GM23248 (cell line): ENCODE measurements around the gene CCDC78. TPM values are rescaled to one million over a fixed set of nuclear protein-coding genes. Genes with fewer than 3 reads are reported as not detected.

Experiments used
- DNase-seq: peaks from one replicate; pipeline ENCODE4 v3.0.0-alpha.2; 2015
- H2AFZ ChIP-seq: fragments of 200-600 bp; sonication (generic); 2 replicates; pipeline ENCODE4 v1.6.1; 2016; ENCODE audit warnings: antibody characterized with exemption
- H3F3A ChIP-seq: fragments of 200-600 bp; sonication (generic); 2 replicates; pipeline ENCODE4 v1.6.1; 2016; ENCODE audit warnings: mild to moderate bottlenecking, antibody characterized with exemption, mixed run types; ENCODE audit not compliant: insufficient read depth
- H3K27ac ChIP-seq: fragments of 200-600 bp; sonication (generic); 2 replicates; pipeline ENCODE4 v1.5.1; 2016; ENCODE audit warnings: mild to moderate bottlenecking
- H3K27me3 ChIP-seq: fragments of 200-600 bp; sonication (generic); replicated peaks from 2 replicates; pipeline ENCODE4 v1.6.1; 2016; ENCODE audit warnings: mild to moderate bottlenecking; ENCODE audit not compliant: insufficient read depth
- H3K36me3 ChIP-seq: fragments of 200-600 bp; sonication (generic); 2 replicates; pipeline ENCODE4 v1.6.1; 2016; ENCODE audit warnings: low read depth, mild to moderate bottlenecking
- H3K4me1 ChIP-seq: fragments of 200-600 bp; sonication (generic); 2 replicates; pipeline ENCODE4 v1.6.1; 2016; ENCODE audit warnings: mild to moderate bottlenecking; ENCODE audit not compliant: insufficient read depth
- H3K4me2 ChIP-seq: fragments of 200-600 bp; sonication (generic); one replicate; pipeline ENCODE4 v1.6.1; 2016; ENCODE audit warnings: mild to moderate bottlenecking; ENCODE audit not compliant: unreplicated experiment
- H3K4me3 ChIP-seq: fragments of 200-600 bp; sonication (generic); 2 replicates; pipeline ENCODE4 v1.5.1; 2016; ENCODE audit warnings: mild to moderate bottlenecking
- H3K79me2 ChIP-seq: fragments of 200-600 bp; sonication (generic); 2 replicates; pipeline ENCODE4 v1.6.1; 2016; ENCODE audit warnings: mild to moderate bottlenecking; ENCODE audit not compliant: insufficient read depth
- H3K9ac ChIP-seq: fragments of 200-600 bp; sonication (generic); 2 replicates; pipeline ENCODE4 v1.6.1; 2016; ENCODE audit warnings: mild to moderate bottlenecking
- H3K9me2 ChIP-seq: fragments of 200-600 bp; sonication (generic); 2 replicates; pipeline ENCODE4 v1.6.1; 2016; ENCODE audit warnings: mixed run types, mild to moderate bottlenecking, moderate library complexity; ENCODE audit not compliant: insufficient read depth
- H3K9me3 ChIP-seq: fragments of 200-600 bp; sonication (generic); one replicate; pipeline ENCODE4 v1.6.1; 2017; ENCODE audit warnings: low read depth
- H4K20me1 ChIP-seq: fragments of 200-600 bp; sonication (generic); 2 replicates; pipeline ENCODE4 v1.6.0; 2016; ENCODE audit not compliant: insufficient read depth
- EZH2 ChIP-seq: fragments of 200-600 bp; sonication (generic); IDR thresholded peaks from 2 replicates; pipeline ENCODE4 v1.6.1; 2018; ENCODE audit warnings: antibody characterized with exemption, mild to moderate bottlenecking; ENCODE audit not compliant: insufficient read depth, poor library complexity, severe bottlenecking
- EZH2phosphoT487 ChIP-seq: fragments of 200-600 bp; sonication (generic); IDR thresholded peaks from 2 replicates; pipeline ENCODE4 v1.6.1; 2018; ENCODE audit warnings: antibody characterized with exemption, moderate library complexity, mild to moderate bottlenecking, low read depth; ENCODE audit not compliant: insufficient read depth
- WGBS, 2 experiments: methylation state at CpG; one replicate each; pipeline ENCODE4 v1.1.6; 2015 to 2017; ENCODE audit warnings: low lambda C conversion rate in 2 of 2, low coverage in 1 of 2; ENCODE audit errors: missing lambda C conversion rate in 2 of 2; 5-methylcytosine and 5-hydroxymethylcytosine counted together
- in situ Hi-C: fragments of 300-500 bp; cut with MboI; formaldehyde crosslinking; loops from 2 replicates; pipeline ENCODE4 v1.15.0; 2020
- polyA plus RNA-seq: library from polyadenylated mRNA; unstranded; fragments of >200 nt; fragmentation: Nextera tagmentation; extraction: Ambion mirVana; gene quantifications from 2 replicates; pipeline ENCODE4 v1.2.1, GENCODE V29; 2016
- total RNA-seq: library from RNA; depleted of rRNA; stranded (reverse); fragments of >200 nt; shearing (Covaris generic); gene quantifications from 2 replicates; pipeline ENCODE4 v1.2.3, GENCODE V29; 2014

Gene CCDC78
- total and polyA plus RNA-seq, 2 experiments from 2014 or later: 0.78 to 9.5 TPM

DNA sequence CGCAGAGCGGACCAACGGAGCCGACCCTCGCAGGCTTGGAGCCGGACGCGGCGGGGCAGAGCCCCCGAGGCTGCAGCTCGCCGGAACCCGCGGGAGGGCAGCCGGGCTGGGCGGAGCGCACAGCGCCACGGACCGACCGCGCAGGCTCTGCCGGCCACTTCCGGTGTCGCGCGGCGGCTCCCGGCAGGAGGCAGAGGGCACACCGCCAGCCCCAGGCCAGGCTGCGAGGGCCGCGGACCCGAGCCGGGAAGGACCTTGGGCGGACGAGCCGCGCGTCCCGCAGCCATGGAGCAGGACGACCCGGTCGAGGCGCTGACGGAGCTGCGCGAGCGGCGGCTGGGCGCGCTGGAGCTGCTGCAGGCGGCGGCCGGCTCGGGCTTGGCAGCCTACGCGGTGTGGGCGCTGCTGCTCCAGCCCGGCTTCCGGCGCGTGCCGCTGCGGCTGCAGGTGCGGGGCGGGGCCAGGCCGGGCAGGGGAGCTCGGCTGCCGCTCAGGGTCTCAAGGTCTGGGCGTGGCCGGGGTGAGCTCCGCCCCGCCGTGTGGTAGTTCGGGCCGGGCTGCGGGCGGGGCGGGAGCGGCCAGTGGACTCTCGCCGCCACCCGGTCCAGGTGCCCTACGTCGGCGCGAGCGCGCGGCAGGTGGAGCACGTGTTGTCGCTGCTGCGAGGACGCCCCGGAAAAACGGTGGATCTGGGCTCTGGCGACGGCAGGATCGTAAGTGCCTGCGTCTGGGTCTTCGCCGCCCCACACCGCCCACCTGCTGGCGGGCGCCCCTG is 5.1 kb downstream of the CCDC78 start, which contains the start of gene ANTKMT:
ANTKMT (plus strand) TSS at position 157 of the 775 bp plus-strand sequence; CDS start at position 286, 129 bp downstream.
- H4K20me1 ChIP-seq: no peaks in the 10 kb centered on the region
- H3K4me3 ChIP-seq: peak within 1 kb of the TSS; percentile 75
- in situ Hi-C loops: no loop called here
- 7 to 11% methylated on average over 68 to 85 of the region's 106 CpGs for WGBS, 2 experiments
- H3F3A ChIP-seq: no peaks in the 10 kb centered on the region
- H2AFZ ChIP-seq: peak within 1 kb of the TSS; percentile 72
- H3K9ac ChIP-seq: peak within 1 kb of the TSS; percentile 75
- peaks cover 4% of the 10 kb centered on the region; the same call in 1 of the 2 replicates for H3K4me1 ChIP-seq
- H3K27ac ChIP-seq: peak within 1 kb of the TSS; percentile 58
- TF ChIP-seq EZH2phosphoT487 (no peak), EZH2 (no peak)
- H3K79me2 ChIP-seq: no peaks in the 10 kb centered on the region; the same call in 1 of the 2 replicates
- no peaks in the 10 kb centered on the region for H3K9me2 ChIP-seq
- H3K36me3 ChIP-seq: no peaks in the 10 kb centered on the region
- peak within 1 kb of the TSS; percentile 76 for H3K4me2 ChIP-seq
- peak; percentile 86 for DNase-seq
- no peaks in the 10 kb centered on the region for H3K27me3 ChIP-seq
- no peaks in the 10 kb centered on the region for H3K9me3 ChIP-seq

DNA sequence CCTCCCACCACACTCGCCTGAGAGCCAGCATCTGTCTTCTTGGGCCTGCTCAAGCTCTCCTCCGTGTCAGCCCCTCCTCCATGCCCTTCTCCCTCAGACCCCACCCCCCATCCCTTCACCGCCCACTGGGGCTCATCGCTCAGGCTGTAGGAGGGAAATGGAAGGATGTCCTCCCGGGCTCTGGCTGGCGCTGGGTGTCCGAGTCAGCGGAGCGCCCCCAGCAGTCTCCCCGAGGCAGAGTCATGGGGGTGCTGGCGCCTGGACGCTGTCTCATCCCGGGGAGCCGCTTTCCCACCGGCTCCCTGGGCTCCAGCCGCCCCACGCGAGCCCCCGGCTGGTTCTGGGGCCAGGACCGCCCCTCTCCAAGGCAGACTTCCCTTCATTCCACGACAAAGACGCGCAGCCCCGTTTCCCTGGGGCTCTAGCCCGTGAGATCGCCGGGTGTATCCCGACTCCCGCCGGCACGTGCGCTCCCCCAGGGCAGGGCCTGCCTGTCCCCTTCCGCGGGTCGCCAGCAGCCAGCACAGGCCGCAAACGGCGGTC is 5.7 kb downstream of the CCDC78 start:
- Histone ChIP-seq H3K4me3 (peak overlapping the region; percentile 75), H3K9me2 (no peaks in the 10 kb centered on the region), H3K27me3 (no peaks in the 10 kb centered on the region), H3K36me3 (no peaks in the 10 kb centered on the region), H3K4me2 (peak overlapping the region; percentile 76), H3K9me3 (no peaks in the 10 kb centered on the region), H2AFZ (peak overlapping the region; percentile 72), H3K4me1 (peaks cover 4% of the 10 kb centered on the region; the same call in 1 of the 2 replicates), H3K9ac (peak overlapping the region; percentile 75), H3K79me2 (no peaks in the 10 kb centered on the region; the same call in 1 of the 2 replicates), H3K27ac (peak overlapping the region; percentile 58), H4K20me1 (no peaks in the 10 kb centered on the region), H3F3A (no peaks in the 10 kb centered on the region)
- TF ChIP-seq EZH2phosphoT487 (no peak), EZH2 (no peak)
- 0 to 1% methylated on average over 32 to 38 of the region's 38 CpGs for WGBS, 2 experiments
- DNase-seq: peak; percentile 74
- in situ Hi-C loops: no loop called here

DNA sequence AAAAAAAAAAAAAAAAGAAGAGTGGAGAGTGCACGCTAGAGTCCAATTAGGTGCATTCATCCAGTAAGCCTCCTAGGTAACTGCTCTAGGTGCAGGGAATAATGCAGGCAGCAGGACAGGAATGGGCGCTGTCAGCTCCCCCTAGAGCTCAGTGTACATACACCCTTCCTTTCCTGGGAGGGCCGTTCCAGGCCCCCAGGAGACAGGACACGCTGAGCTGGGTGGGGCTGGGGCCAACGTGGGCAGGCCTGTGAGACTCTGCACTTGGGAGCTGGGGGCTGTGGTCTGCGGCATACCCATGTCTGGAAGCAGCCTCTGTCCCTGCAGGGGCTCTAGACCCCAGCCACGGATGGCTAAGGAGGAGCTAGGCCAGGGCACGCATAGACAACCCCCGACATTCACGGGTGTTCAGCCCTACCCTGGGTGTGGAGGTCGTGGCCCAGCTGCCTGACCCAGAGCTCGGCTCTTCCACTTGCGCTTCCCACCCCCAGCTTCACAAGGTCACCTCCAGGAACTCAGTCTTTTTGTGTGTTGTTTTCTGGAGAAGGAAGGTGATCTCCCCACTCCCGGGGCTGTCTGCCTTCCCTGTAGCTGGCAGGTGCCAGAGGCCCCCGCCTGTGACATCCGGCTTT is 6.3 kb downstream of the CCDC78 start:
- peak; percentile 38 for DNase-seq
- Histone ChIP-seq H3K4me2 (peak overlapping the region; percentile 76), H3K79me2 (no peaks in the 10 kb centered on the region; the same call in 1 of the 2 replicates), H3K9me2 (no peaks in the 10 kb centered on the region), H2AFZ (peak overlapping the region; percentile 72), H4K20me1 (no peaks in the 10 kb centered on the region), H3K27ac (peak overlapping the region; percentile 58), H3K9ac (peak overlapping the region; percentile 75), H3K4me1 (peaks cover 4% of the 10 kb centered on the region; the same call in 1 of the 2 replicates), H3K27me3 (no peaks in the 10 kb centered on the region), H3K36me3 (no peaks in the 10 kb centered on the region), H3K4me3 (peak overlapping the region; percentile 75), H3K9me3 (no peaks in the 10 kb centered on the region), H3F3A (no peaks in the 10 kb centered on the region)
- in situ Hi-C loops: no loop called here
- TF ChIP-seq EZH2phosphoT487: no peak
- no peak for TF ChIP-seq EZH2
- 10 to 18% methylated on average over 15 to 16 of the region's 16 CpGs for WGBS, 2 experiments

DNA sequence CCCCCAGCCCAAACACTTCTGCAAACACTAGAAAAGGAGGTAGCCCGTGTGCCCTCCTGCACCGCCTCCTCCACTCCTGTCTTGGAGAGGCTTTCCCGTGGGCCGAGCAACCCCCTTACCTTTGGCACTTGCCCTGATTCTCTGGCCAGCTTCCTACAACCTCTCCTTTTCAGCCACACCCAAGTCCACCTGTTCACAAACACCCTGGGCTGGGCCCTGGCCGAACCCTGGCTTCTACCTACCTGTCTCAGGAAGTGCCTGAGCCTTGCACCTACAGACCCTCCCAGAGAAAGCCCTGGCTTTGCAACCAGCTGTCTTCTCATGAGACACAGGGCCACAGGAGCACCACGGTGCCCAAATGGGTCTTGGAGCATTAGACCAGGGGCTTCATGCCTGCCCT is 7.3 kb downstream of the CCDC78 start:
- no peak overlapping the region for H3K4me2 ChIP-seq
- H3K9ac ChIP-seq: no peak overlapping the region

More for the DNA sequence above, 7.3 kb downstream of the CCDC78 start:
- no peak overlapping the region for H2AFZ ChIP-seq
- no peaks in the 10 kb centered on the region for H3F3A ChIP-seq
- WGBS, 2 experiments: 86 to 88% methylated on average over 6 of the region's 6 CpGs
- no peak for DNase-seq
- no peaks in the 10 kb centered on the region for H4K20me1 ChIP-seq
- H3K27ac ChIP-seq: no peak overlapping the region
- no peak overlapping the region for H3K4me3 ChIP-seq
- H3K9me3 ChIP-seq: no peaks in the 10 kb centered on the region
- no peak for TF ChIP-seq EZH2
- TF ChIP-seq EZH2phosphoT487: no peak
- peaks cover 4% of the 10 kb centered on the region; the same call in 1 of the 2 replicates for H3K4me1 ChIP-seq
- no peaks in the 10 kb centered on the region for H3K36me3 ChIP-seq
- no peaks in the 10 kb centered on the region; the same call in 1 of the 2 replicates for H3K79me2 ChIP-seq
- no peaks in the 10 kb centered on the region for H3K27me3 ChIP-seq
- no peaks in the 10 kb centered on the region for H3K9me2 ChIP-seq
- in situ Hi-C loops: no loop called here
